ENCODE measurements around the gene LDHB.
A peak's percentile ranks its signal among the peaks of the same experiment; 100 is the strongest.
"Not testable (repeated sequence)": the region's sequence is repeated elsewhere in the genome, so short reads cannot be mapped to it uniquely, and the experiment has no call there.

Gene LDHB

DNA sequence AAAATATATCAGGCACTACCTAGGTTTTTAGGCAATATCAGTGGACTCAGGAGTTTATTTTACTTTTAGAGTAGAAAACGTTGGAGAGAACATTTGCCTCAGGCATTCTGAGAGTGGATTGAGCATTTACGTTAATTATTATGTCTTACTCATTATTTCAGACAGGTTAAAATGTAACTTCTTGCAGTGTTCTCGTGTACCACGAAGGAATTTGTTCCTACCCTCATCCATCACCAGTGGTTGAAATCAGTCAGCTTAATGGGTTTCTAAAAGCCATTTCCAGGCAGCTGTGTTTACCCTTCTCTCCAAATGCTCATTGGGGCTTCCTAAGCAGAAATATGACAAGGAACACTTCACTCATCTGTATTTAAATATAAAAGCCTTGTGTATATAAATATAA is 9.1 kb upstream of the LDHB start:
- no peak overlapping the region for H3K9ac ChIP-seq
- H4K20me1 ChIP-seq: no peaks in the 10 kb centered on the region
- peaks cover 0 to 10% (median 8%) of the 10 kb centered on the region in 11 experiments; a peak in 18 of 22 replicates for H3K9me3 ChIP-seq (replicated peaks in 1 of 11)
- no peak overlapping the region for H3K4me2 ChIP-seq
- no peak for TF ChIP-seq Cebpa-rat (IDR thresholded peaks at IDR 0.05)
- no peaks in the 10 kb centered on the region for H3K36me3 ChIP-seq
- H3K27ac ChIP-seq: no peak overlapping the region
- H3K4me3 ChIP-seq: no peak overlapping the region
- H3K27me3 ChIP-seq: no peaks in the 10 kb centered on the region
- H3K4me1 ChIP-seq: no peaks in the 10 kb centered on the region

DNA sequence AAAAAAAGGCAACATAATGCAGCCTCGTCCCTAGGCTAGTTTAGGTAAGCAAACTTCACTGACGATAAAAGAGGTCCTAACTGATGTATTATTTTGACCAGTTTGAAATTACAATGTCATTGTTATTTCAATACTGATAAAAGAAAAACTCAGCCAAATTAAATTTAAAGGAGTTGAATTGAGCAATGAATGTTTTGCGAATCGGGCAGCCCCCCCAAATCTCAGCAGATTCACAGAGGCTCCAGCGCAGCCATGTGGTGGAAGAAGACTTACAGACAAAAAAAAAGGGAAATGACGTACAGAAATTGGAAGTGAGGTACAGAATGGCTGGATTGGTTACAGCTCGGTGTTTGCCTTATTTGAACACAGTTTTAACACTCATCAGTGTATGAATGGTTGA is 8.2 kb upstream of the LDHB start:
- no peaks in the 10 kb centered on the region for H3K27me3 ChIP-seq
- peaks cover 0 to 16% (median 13%) of the 10 kb centered on the region in 11 experiments; a peak in 18 of 22 replicates for H3K9me3 ChIP-seq (replicated peaks in 1 of 11)
- H3K4me3 ChIP-seq: no peak overlapping the region
- no peaks in the 10 kb centered on the region for H3K4me1 ChIP-seq
- H3K27ac ChIP-seq: no peak overlapping the region
- no peak for TF ChIP-seq Cebpa-rat (IDR thresholded peaks at IDR 0.05)
- no peaks in the 10 kb centered on the region for H4K20me1 ChIP-seq
- H3K9ac ChIP-seq: no peak overlapping the region
- H3K4me2 ChIP-seq: no peak overlapping the region
- H3K36me3 ChIP-seq: no peaks in the 10 kb centered on the region

DNA sequence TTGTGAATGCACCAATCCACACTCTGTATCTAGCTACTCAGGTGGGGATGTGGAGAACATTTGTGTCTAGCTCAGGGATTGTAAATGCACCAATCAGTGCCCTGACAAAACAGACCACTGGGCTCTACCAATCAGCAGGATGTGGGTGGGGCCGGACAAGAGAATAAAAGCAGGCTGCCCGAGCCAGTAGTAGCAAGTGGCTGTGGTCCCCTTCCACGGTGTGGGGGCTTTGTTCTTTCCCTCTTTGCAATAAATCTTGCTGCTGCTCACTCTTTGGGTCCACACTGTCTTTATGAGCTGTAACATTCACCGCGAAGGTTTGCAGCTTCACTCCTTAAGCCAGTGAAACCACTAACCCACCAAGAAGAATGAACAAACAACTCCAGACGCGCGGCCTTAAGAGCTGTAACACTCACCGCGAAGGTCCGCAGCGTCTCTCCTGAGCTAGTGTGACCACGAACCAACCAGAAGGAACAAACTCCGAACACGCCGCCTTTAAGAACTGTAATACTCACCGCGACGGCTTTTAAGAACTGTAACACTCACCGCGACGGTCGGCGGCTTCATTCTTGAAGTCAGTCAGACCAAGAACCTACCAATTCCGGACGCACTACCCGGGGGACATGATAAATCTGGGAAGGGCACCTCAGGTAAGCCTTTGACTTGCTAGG is 4.6 kb upstream of the LDHB start:
- H3K4me2 ChIP-seq: no peak overlapping the region

DNA sequence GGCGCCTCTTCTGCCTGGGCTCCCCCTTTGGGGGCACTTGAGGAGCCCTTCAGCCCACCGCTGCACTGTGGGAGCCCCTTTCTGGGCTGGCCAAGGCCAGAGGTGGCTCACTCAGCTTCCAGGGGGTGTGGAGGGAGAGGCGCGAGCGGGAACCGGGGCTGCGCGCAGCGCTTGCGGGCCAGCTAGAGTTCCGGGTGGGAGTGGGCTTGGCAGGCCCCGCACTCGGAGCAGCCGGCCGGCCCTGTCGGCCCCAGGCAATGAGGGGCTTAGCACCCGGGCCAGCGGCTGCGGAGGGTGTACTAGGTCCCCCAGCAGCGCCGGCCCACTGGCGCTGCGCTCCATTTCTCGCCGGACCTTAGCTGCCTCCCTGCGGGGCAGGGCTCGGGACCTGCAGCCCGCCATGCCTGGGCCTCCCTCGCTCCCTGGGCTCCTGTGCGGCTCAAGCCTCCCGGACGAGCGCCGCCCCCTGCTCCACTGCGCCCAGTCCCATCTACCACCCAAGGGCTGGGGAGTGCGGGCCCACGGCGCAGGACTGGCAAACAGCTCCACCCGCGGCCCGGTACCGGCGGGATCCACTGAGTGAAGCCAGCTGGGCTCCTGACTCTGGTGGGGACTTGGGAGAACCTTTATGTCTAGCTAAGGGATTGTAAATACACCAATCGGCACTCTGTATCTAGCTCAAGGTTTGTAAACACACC is 3.9 kb upstream of the LDHB start:
- not testable (repeated sequence) for H3K27ac ChIP-seq, H3K4me1 ChIP-seq, H3K27me3 ChIP-seq, H4K20me1 ChIP-seq, H3K4me3 ChIP-seq, H3K4me2 ChIP-seq, H3K9ac ChIP-seq, H3K36me3 ChIP-seq
- peaks cover 0 to 16% (median 13%) of the 10 kb centered on the region in 11 experiments; a peak in 18 of 22 replicates for H3K9me3 ChIP-seq (replicated peaks in 1 of 11)

More for the DNA sequence above, 4.6 kb upstream of the LDHB start:
- H4K20me1 ChIP-seq: peaks cover 0 to 2% (median 0%) of the 10 kb centered on the region in 11 experiments; a peak in 1 of 22 replicates
- peaks cover 0 to 8% (median 0%) of the 10 kb centered on the region in 10 experiments; a peak in 6 of 20 replicates for H3K4me1 ChIP-seq
- no peak overlapping the region for H3K9ac ChIP-seq
- no peak overlapping the region for H3K4me3 ChIP-seq
- no peaks in the 10 kb centered on the region for H3K36me3 ChIP-seq
- peaks cover 0 to 16% (median 13%) of the 10 kb centered on the region in 11 experiments; a peak in 18 of 22 replicates for H3K9me3 ChIP-seq (replicated peaks in 1 of 11)
- TF ChIP-seq Cebpa-rat (IDR thresholded peaks at IDR 0.05): no peak
- no peak overlapping the region for H3K27ac ChIP-seq
- H3K27me3 ChIP-seq: no peaks in the 10 kb centered on the region

DNA sequence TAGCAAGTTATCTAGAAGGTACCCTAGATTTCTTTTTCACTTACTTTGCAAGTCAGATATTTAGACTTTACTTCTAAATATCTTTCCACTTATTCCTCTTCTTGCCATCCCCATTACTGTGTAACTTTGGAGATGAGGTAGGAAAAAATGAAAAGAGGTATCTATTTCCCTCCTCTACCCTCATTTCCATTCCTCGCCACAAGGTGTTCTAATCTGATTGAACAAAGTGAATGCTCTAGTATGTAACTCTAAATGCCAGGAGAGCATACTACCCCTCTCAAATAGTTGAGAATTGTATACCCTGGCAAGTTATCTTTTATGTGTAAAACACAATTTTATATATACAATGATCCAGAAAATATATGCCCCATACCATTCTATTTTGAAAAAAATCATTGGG is 1.7 kb upstream of the LDHB start:
- Histone ChIP-seq H3K4me1 (peaks cover 18 to 26% (median 21%) of the 10 kb centered on the region in 10 experiments), H3K4me2 (no peak overlapping the region), H3K9me3 (replicated peaks in 1 of 11) (peaks cover 0 to 16% (median 13%) of the 10 kb centered on the region in 11 experiments; a peak in 18 of 22 replicates), H3K9ac (no peak overlapping the region), H3K27me3 (no peaks in the 10 kb centered on the region), H4K20me1 (peaks cover 7 to 30% (median 24%) of the 10 kb centered on the region in 11 experiments; a peak in 19 of 22 replicates), H3K4me3 (no peak overlapping the region), H3K36me3 (peaks cover 5 to 21% (median 8%) of the 10 kb centered on the region in 11 experiments), H3K27ac (no peak overlapping the region)
- TF ChIP-seq Cebpa-rat (IDR thresholded peaks at IDR 0.05): no peak

DNA sequence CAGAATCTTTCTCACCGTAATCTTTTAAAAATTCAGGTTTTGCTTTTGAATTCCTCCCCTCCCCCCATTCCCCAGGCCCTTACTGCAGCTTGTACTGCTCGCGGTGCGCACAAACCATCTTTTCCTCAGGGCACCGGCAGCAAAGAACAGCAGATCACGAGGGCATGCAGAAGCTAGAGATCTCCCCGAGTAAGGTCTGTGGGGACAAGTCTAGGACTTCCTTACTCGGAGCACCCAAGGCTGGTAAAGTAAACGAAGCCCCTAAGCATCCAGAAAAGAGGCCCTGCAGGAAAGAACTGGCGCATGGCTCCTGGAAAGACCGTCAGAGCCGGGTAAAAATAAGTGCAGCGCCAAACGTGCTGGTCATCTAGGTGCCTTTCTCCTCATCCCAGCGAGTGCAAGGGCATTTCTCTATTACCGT is 727 bp downstream of the LDHB start:
- Histone ChIP-seq H3K4me3 (peak overlapping the region; percentile 76 to 95 (median 86)), H3K9me3 (replicated peaks in 1 of 11) (peaks cover 0 to 9% (median 7%) of the 10 kb centered on the region in 11 experiments; a peak in 18 of 22 replicates), H3K4me1 (peaks cover 22 to 44% (median 29%) of the 10 kb centered on the region in 10 experiments), H3K9ac (peak overlapping the region; percentile 81 to 99 (median 97)), H3K4me2 (peak overlapping the region; percentile 79 to 96 (median 89)), H3K27ac (peak overlapping the region; percentile 63 to 99 (median 97)), H4K20me1 (peaks cover 7 to 55% (median 47%) of the 10 kb centered on the region in 11 experiments; a peak in 19 of 22 replicates), H3K36me3 (peaks cover 30 to 45% (median 32%) of the 10 kb centered on the region in 11 experiments), H3K27me3 (no peaks in the 10 kb centered on the region)
- no peak for TF ChIP-seq Cebpa-rat (IDR thresholded peaks at IDR 0.05)

DNA sequence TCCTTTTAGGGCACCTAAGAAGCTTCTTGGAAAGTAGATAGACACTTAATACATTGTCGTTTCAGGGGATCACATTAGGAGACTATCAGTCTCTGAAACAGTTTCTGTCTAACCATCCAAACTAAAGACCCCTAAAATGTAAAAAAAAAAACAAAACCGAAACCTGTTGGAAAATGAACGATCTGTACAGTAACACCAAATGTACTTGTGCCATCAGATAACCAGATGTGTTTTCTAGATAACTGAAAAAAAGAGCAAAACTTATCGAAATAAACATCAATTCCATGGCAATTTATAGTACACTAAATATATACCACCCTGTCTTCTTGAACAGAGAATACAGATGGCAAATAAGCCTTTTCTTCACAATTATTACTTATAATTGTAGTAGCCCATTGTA is 2.1 kb downstream of the LDHB start:
- peaks cover 7 to 68% (median 60%) of the 10 kb centered on the region in 11 experiments; a peak in 21 of 22 replicates for H4K20me1 ChIP-seq
- peak overlapping the region in 9 of 11 experiments; percentile 10 to 99 (median 97); a peak in 14 of 22 replicates for H3K27ac ChIP-seq
- no peak for TF ChIP-seq Cebpa-rat (IDR thresholded peaks at IDR 0.05)
- peak overlapping the region; percentile 79 to 96 (median 89) for H3K4me2 ChIP-seq
- peak overlapping the region; percentile 81 to 99 (median 97); a peak in 21 of 22 replicates for H3K9ac ChIP-seq
- peaks cover 22 to 44% (median 29%) of the 10 kb centered on the region in 10 experiments for H3K4me1 ChIP-seq
- H3K9me3 ChIP-seq (replicated peaks in 1 of 11): no peaks in the 10 kb centered on the region
- H3K36me3 ChIP-seq: peaks cover 42 to 59% (median 46%) of the 10 kb centered on the region in 11 experiments
- H3K27me3 ChIP-seq: no peaks in the 10 kb centered on the region
- peak overlapping the region; percentile 76 to 95 (median 86); a peak in 19 of 20 replicates for H3K4me3 ChIP-seq

DNA sequence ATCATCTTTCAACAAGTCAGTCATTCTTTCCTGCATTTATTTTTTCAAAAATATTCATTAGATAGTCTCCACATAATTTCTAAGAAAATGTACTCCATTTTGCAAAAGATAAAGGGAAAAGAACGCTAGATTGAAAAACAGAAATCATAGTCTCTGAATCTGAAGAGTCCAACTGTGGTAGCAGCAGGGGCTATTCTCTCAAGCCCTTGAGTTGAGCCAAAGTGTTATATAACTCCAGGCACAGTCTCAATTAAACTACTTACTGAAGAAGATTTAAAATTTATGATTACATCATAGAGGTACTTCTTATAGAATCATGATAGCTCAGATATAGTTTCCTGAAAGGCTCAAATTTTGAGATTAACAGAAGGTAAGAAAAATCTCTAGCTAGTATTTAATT is 5.8 kb downstream of the LDHB start:
- no peaks in the 10 kb centered on the region for H3K27me3 ChIP-seq
- H3K4me3 ChIP-seq: no peak overlapping the region
- H3K27ac ChIP-seq: no peak overlapping the region
- peaks cover 78 to 96% (median 83%) of the 10 kb centered on the region in 11 experiments for H3K36me3 ChIP-seq
- H3K4me2 ChIP-seq: no peak overlapping the region
- H3K9ac ChIP-seq: no peak overlapping the region
- peaks cover 7 to 100% (median 90%) of the 10 kb centered on the region in 11 experiments; a peak in 21 of 22 replicates for H4K20me1 ChIP-seq
- peaks cover 15 to 37% (median 27%) of the 10 kb centered on the region in 10 experiments; a peak in 19 of 20 replicates for H3K4me1 ChIP-seq
- no peak for TF ChIP-seq Cebpa-rat (IDR thresholded peaks at IDR 0.05)
- no peaks in the 10 kb centered on the region for H3K9me3 ChIP-seq (replicated peaks in 1 of 11)

DNA sequence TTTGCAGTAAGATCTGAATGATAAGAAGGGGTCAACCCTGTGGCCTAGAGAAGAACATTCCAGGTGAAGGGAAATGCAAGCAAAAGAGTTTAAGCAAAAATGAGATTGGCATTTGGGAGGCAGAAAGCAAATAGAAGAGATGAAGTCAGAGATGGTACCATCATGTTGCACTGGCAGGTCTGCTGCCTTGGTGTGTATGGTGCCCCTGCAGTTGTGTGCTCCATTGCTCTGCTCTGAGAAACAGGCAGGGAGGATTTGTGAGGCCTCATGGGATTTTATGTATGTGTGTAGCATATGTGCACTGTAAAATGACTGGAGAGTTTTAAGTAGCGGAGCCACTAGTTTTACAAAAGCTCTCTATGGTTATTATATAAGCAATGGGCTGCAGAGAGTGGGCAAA is 6.6 kb downstream of the LDHB start:
- H3K27me3 ChIP-seq: no peaks in the 10 kb centered on the region
- no peak overlapping the region for H3K27ac ChIP-seq
- peaks cover 7 to 100% (median 88%) of the 10 kb centered on the region in 11 experiments; a peak in 21 of 22 replicates for H4K20me1 ChIP-seq
- no peak overlapping the region for H3K4me2 ChIP-seq
- no peak for TF ChIP-seq Cebpa-rat (IDR thresholded peaks at IDR 0.05)
- H3K36me3 ChIP-seq: peaks cover 86 to 100% (median 92%) of the 10 kb centered on the region in 11 experiments
- H3K4me1 ChIP-seq: peaks cover 15 to 34% (median 22%) of the 10 kb centered on the region in 10 experiments; a peak in 19 of 20 replicates
- no peak overlapping the region for H3K4me3 ChIP-seq
- H3K9ac ChIP-seq: no peak overlapping the region
- H3K9me3 ChIP-seq (replicated peaks in 1 of 11): no peaks in the 10 kb centered on the region
